GM12875 (cell line): ENCODE results near the gene PJA2.

Experiments
- H3K4me3 ChIP-seq: one replicate; pipeline ENCODE4 v1.5.1; 2011; ENCODE audit warnings: low read depth, low read length, control low read depth
- TF ChIP-seq, protein P1 (sequence below): IDR thresholded peaks from 2 replicates; pipeline ENCODE4 v1.5.1; 2011; ENCODE audit warnings: low read depth, mild to moderate bottlenecking, control low read depth, inconsistent platforms, low read length, moderate library complexity, borderline replicate concordance; ENCODE audit not compliant: insufficient read depth

Gene PJA2

DNA sequence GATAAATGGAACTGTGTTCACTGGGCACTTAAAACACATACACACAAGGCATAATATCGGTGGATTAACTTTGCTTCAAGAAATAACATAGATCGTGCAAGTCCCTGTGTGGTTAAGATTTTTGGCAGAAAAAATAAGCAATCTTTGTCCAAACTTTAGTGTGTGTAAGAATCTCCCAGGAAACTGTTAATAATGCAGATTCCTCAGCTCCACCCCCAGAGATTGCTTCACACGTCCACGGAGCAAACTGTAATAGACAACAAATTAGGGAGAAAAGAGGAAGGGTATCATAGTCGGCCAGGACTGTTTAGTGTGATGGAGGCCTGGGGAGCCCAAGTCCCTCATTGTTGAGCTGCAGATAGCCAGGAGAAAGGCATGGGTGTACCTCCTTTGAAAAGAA lies 84.8 kb downstream of the PJA2 start:
- TF ChIP-seq, protein P1, sequence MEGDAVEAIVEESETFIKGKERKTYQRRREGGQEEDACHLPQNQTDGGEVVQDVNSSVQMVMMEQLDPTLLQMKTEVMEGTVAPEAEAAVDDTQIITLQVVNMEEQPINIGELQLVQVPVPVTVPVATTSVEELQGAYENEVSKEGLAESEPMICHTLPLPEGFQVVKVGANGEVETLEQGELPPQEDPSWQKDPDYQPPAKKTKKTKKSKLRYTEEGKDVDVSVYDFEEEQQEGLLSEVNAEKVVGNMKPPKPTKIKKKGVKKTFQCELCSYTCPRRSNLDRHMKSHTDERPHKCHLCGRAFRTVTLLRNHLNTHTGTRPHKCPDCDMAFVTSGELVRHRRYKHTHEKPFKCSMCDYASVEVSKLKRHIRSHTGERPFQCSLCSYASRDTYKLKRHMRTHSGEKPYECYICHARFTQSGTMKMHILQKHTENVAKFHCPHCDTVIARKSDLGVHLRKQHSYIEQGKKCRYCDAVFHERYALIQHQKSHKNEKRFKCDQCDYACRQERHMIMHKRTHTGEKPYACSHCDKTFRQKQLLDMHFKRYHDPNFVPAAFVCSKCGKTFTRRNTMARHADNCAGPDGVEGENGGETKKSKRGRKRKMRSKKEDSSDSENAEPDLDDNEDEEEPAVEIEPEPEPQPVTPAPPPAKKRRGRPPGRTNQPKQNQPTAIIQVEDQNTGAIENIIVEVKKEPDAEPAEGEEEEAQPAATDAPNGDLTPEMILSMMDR, result no peak
- H3K4me3 ChIP-seq, result no peak overlapping the region

DNA sequence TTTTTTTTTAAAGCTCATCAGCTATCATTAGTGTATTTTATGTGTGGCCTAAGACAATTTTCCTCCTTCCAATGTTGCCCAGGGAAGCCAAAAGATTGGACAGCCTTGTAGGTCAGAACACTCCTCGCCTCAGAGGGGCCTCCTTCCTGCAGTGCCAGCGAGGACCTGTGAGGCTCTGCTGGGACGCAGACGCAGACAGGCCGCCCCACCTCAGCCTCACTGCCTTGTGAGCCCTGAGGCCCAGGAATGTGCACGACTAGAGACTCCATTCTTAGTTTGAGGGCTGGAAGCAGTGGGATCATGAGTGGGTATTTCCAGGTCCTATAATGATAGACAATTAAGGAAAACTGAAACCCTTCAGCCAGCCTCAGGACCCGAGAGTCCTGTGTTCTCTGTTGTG lies 85.4 kb downstream of the PJA2 start:
- H3K4me3 ChIP-seq, result no peak overlapping the region
- TF ChIP-seq, protein P1, result no peak

DNA sequence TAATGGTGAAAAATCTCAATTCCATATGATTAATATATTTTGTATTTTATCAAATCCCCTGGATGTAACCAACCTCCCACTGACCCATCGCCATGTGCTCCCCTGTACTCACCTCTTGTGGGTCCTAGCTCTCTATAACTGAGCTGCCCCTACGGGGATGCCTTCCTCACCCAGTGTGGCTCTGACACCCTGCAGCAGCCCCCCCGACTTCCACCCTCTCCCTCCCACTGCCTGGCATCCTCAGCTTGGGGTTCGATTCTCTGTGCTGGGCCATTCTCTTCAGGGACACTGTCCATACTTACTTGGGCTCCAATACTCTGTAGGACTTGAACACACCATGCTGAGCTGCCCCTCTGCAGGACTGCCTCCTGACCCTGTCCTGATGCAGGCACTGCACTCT lies 87.1 kb downstream of the PJA2 start:
- H3K4me3 ChIP-seq, result no peak overlapping the region
- TF ChIP-seq, protein P1, result no peak

DNA sequence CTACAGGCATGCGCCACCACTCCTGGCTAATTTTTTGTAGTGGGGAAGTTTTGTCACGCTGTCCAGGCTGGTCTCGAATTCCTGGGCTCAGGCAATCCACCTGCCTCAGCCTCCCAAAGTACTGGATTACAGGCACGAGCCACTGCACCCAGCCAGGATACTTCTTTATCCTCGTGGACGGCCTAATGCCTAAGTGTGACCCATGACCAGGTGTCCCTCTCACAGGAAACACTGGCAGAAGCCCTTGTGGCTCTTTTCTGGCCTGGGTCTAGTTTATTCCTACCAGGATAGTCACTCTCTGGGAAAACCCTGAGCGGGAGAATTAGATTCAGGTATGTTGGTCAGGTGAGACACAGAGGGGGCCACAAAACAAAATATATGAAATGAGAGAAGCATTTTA lies 90.4 kb downstream of the PJA2 start:
- TF ChIP-seq, protein P1, result no peak
- H3K4me3 ChIP-seq, result no peak overlapping the region

DNA sequence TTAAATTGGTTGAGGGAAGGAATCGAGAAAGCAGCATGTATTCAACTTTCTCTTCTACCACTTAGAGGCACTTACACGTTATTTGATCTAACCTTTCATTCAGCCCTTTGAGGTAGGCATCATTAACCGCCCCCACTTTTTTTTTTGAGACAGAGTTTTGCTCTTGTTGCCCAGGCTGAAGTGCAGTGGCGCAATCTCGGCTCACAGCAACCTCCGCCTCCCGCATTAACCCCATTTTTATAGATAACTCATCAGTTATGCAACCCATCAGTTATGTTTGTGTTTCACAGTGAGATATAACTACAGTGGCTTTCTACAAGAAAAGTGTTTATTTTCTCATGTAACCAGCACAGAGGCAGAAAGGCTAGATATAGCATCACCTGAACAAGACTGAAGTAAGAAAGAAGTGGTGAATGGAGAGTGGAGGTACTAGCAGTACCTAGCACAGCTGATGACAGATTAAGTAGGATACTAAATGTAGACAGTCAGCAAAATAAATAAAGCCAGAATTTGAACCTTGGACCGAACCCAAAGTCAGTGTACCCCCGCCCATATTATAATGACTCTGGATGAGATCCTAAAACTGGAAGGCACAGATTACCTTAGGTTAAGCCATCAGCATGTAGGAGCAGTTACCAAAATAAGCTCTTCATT lies 91.2 kb downstream of the PJA2 start:
- TF ChIP-seq, protein P1, result no peak
- H3K4me3 ChIP-seq, result no peak overlapping the region

DNA sequence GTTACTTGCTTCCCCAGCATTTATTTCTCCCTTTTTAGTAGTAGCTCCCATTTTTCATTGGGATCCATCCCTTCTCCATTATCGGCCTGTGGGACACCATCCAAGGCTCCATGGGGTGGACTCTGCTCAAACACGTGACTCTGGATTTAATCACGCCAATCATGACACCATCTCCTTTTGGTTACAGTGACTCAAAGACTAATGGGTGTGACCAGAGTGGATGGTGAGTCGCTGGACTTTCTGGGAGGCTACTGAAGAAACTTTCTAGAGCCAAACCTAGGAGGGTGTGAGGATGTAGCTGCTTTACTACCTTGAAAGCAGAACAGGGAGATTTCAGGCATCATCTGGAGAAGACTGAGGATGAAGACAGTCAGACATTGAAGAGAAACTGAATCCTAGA lies 93.1 kb downstream of the PJA2 start:
- H3K4me3 ChIP-seq, result no peak overlapping the region
- TF ChIP-seq, protein P1, result no peak

DNA sequence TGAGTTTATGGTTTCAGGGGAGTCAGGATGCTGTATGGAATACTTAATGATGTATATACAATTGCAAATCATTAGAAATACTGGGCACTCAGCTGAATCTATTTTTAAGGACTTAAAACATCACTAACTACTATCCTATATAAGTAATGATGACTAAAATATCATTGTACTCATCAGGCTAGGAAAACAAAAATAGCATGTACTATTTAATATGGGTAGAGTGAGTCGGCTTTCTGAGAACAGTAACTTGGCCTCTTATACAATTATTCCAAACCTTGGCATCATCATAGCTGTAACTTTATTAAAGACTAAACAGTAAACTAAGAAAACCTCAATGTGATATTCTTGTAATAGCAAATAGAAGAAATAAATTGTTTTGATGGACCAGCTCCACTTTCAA lies 94.5 kb downstream of the PJA2 start:
- TF ChIP-seq, protein P1, result no peak
- H3K4me3 ChIP-seq, result no peak overlapping the region
